ENCODE data around the gene JPT1. TPM values are rescaled to one million over a fixed set of nuclear protein-coding genes. Genes with fewer than 3 reads are reported as not detected.
"Not testable (repeated sequence)": the region's sequence is repeated elsewhere in the genome, so short reads cannot be mapped to it uniquely, and the experiment has no call there.

JPT1 gene
- total RNA-seq, 3 donors from 2014 or later = 9.9 to 30.5 (median 24.9) TPM

GRCh38 chr17:75133001-75133400 is 21.3 kb downstream of the JPT1 start:
- H3K36me3 ChIP-seq = no peaks in the 10 kb centered on the region
- H3K27ac ChIP-seq = no peak overlapping the region
- no peaks in the 10 kb centered on the region for H3K4me1 ChIP-seq
- no peaks in the 10 kb centered on the region for H3K9me3 ChIP-seq
- TF ChIP-seq POLR2AphosphoS5 (IDR thresholded peaks at IDR 0.05) (no peak), POLR2A (IDR thresholded peaks at IDR 0.05) (no peak)
- TF ChIP-seq, protein P1, sequence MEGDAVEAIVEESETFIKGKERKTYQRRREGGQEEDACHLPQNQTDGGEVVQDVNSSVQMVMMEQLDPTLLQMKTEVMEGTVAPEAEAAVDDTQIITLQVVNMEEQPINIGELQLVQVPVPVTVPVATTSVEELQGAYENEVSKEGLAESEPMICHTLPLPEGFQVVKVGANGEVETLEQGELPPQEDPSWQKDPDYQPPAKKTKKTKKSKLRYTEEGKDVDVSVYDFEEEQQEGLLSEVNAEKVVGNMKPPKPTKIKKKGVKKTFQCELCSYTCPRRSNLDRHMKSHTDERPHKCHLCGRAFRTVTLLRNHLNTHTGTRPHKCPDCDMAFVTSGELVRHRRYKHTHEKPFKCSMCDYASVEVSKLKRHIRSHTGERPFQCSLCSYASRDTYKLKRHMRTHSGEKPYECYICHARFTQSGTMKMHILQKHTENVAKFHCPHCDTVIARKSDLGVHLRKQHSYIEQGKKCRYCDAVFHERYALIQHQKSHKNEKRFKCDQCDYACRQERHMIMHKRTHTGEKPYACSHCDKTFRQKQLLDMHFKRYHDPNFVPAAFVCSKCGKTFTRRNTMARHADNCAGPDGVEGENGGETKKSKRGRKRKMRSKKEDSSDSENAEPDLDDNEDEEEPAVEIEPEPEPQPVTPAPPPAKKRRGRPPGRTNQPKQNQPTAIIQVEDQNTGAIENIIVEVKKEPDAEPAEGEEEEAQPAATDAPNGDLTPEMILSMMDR (IDR thresholded peaks at IDR 0.05) = no peak
- H3K27me3 ChIP-seq = no peaks in the 10 kb centered on the region
- intact Hi-C loops (cut with DNase I; ENCODE audit: low total_unique reads) = no loop called here
- DNase-seq (ENCODE audit: low spot score in 2 of 2) = no peak
- H3K4me3 ChIP-seq = no peak overlapping the region

GRCh38 chr17:75132018-75133000 is 22.0 kb downstream of the JPT1 start:
- peak overlapping the region; percentile 84 to 85 for H3K27ac ChIP-seq
- not testable (repeated sequence) for DNase-seq (ENCODE audit: low spot score in 2 of 2)
- intact Hi-C loops (cut with DNase I; ENCODE audit: low total_unique reads) = loop anchor here (1.0 kb wide), 1 partner anchor 13 kb away; no protein-coding TSS in a partner anchor

GRCh38 chr17:75131278-75132017 is 22.9 kb downstream of the JPT1 start, which contains the start of gene NT5C:
Gene NT5C, minus strand, starts transcription at chr17:75131742. Its CDS starts 35 bp downstream, at chr17:75131707.
- peak within 1 kb of the TSS; percentile 84 to 85 for H3K27ac ChIP-seq
- DNase-seq (ENCODE audit: low spot score in 2 of 2) = peak; percentile 55 to 76
- no peaks in the 10 kb centered on the region for H3K9me3 ChIP-seq
- peak within 1 kb of the TSS; percentile 72 to 88 (median 81) for H3K4me3 ChIP-seq
- H3K36me3 ChIP-seq = no peaks in the 10 kb centered on the region
- TF ChIP-seq POLR2AphosphoS5 (IDR thresholded peaks at IDR 0.05) = peak; percentile 58 to 67 (median 60)
- no peak for TF ChIP-seq POLR2A (IDR thresholded peaks at IDR 0.05)
- TF ChIP-seq, protein P1 (IDR thresholded peaks at IDR 0.05) = peak in 2 of 3 donors; percentile 7 to 48
- no peaks in the 10 kb centered on the region for H3K27me3 ChIP-seq
- intact Hi-C loops (cut with DNase I; ENCODE audit: low total_unique reads) = loop anchor here (1.0 kb wide), 1 partner anchor 14 kb away; no protein-coding TSS in a partner anchor
- H3K4me1 ChIP-seq = no peaks in the 10 kb centered on the region

More at GRCh38 chr17:75132018-75133000, 22.0 kb downstream of the JPT1 start:
- not testable (repeated sequence) for H3K9me3 ChIP-seq, H3K4me1 ChIP-seq, H3K27me3 ChIP-seq, H3K36me3 ChIP-seq
- H3K4me3 ChIP-seq = peak overlapping the region; percentile 72 to 88 (median 81)

- intact Hi-C loops (cut with DNase I; ENCODE audit: low total_unique reads) = no loop called here
- no peaks in the 10 kb centered on the region for H3K4me1 ChIP-seq
- peak overlapping the region; percentile 72 to 88 (median 81) for H3K4me3 ChIP-seq
- TF ChIP-seq POLR2AphosphoS5 (IDR thresholded peaks at IDR 0.05) = no peak
- TF ChIP-seq POLR2A (IDR thresholded peaks at IDR 0.05) = no peak
- TF ChIP-seq, protein P1 (IDR thresholded peaks at IDR 0.05) = peak in 2 of 3 donors; percentile 23 to 33
- no peaks in the 10 kb centered on the region for H3K9me3 ChIP-seq
- no peaks in the 10 kb centered on the region for H3K27me3 ChIP-seq
- H3K27ac ChIP-seq = peak overlapping the region; percentile 84 to 85
- H3K36me3 ChIP-seq = no peaks in the 10 kb centered on the region
- no peak for DNase-seq (ENCODE audit: low spot score in 2 of 2)
Measured at GRCh38 chr17:75130632-75131277, 23.6 kb downstream of the JPT1 start.

DNA sequence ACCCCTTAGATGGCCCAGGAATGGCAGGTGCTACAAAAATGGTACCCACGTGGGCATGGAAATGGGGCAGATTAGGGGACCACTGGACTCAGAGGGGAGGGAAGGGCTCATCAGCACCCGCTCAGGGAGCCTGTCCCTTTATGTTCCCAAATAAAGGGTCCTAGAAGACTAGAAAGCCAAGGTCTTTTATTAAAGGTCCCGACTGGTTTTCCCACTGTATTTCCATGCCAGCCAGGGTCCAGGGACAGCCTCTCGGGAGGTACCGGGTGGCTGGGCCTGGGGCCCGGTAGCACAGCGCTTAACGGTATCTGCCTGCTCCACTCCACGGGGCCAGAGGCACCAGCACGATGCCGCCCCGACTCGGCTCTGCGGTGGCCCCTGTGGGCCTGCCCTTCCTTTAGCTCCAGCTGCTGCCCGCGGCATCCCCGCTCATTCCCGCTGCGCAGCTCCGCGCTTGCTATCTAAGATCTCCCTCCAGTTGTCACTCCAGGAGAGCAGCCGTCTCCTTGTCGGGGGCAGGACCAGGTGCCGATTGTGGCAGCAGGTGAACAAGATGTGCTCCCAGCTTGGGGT is 24.2 kb downstream of the JPT1 start:
- DNase-seq (ENCODE audit: low spot score in 2 of 2) = no peak
- no peaks in the 10 kb centered on the region for H3K9me3 ChIP-seq
- peak overlapping the region in 2 of 3 donors; percentile 81 to 88 for H3K4me3 ChIP-seq
- H3K27ac ChIP-seq = peak overlapping the region; percentile 84 to 85
- TF ChIP-seq POLR2AphosphoS5 (IDR thresholded peaks at IDR 0.05) (no peak), POLR2A (IDR thresholded peaks at IDR 0.05) (no peak)
- TF ChIP-seq, protein P1 (IDR thresholded peaks at IDR 0.05) = no peak
- H3K36me3 ChIP-seq = no peaks in the 10 kb centered on the region
- intact Hi-C loops (cut with DNase I; ENCODE audit: low total_unique reads) = no loop called here
- H3K27me3 ChIP-seq = no peaks in the 10 kb centered on the region
- H3K4me1 ChIP-seq = no peaks in the 10 kb centered on the region
